Stimulated activated CD4-positive, alpha-beta T cell treated with anti-CD3 and anti-CD28 coated beads, TNF-alpha, amount 100 ng/mL, for 4 hours (primary cell): ENCODE results near the gene PYGO2.

Source experiments
- DNase-seq, 3 experiments: peaks; one replicate each; pipeline ENCODE4 v3.0.0-alpha.2; 2020; ENCODE audit warnings: low read depth in 3 of 3

PYGO2 gene

GRCh38 chr1:154944401-154945159 is 17.0 kb downstream of the PYGO2 start:
- no peak for DNase-seq

GRCh38 chr1:154943649-154944400 is 17.8 kb downstream of the PYGO2 start:
- no peak for DNase-seq

DNA sequence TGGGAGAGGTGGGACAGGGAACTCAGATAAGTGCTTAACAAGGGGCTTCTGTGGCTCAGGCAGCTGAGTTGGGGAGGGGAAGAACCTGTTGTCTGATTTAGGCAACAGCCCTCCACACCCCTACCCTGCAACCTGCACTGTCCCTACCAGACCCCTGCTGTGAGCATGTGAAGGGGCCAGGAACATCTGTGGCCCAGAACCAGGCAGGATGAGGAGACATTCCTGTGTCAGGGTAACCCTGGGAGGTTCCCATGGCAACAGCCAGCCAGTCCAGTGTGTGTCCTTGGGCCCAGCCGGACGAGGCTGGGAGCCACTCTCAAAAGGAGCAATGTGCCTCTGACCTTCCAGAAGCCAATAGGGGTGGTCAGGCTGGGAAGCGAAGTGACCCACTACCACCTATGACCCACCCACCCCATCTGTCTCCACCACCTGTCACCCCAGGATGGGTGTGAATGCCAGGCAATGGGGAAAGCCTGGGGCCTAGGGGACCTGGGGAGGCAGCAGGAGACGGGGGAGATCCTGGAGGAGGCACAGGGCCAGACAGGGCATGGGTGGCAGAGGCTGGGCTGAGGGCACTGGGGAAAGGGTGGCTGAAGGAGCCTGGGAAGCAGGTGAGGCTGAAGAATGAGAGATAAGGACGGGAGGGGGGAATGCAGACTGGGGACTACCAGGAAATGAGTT is 20.1 kb downstream of the PYGO2 start:
- no peak for DNase-seq

DNA sequence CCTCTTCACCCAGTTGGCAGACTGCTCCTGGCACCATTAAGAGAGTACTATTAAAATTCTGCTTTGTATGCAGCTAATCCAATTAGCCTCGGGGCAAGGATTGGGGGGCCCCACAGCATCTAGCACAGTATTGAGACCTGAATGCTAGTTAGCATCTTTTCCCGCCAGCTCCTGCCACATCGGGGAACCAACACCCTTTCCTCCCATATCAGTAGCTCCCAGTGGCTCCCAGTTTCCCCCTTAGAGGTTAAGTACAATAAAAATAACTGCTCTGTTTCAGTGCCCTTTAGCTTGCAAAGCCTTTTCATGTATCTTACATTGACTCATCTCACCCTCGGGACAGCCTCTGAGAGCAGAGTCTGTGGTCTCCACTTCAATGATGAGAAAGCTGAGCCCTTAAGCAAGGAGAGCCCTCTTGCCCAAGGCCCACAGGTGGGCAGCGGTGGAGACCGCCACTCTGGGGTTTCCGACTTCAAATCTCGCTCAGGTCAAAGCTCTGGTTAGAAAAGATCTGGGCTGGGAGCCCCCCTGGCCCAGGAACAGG is 20.9 kb downstream of the PYGO2 start:
- DNase-seq = no peak

DNA sequence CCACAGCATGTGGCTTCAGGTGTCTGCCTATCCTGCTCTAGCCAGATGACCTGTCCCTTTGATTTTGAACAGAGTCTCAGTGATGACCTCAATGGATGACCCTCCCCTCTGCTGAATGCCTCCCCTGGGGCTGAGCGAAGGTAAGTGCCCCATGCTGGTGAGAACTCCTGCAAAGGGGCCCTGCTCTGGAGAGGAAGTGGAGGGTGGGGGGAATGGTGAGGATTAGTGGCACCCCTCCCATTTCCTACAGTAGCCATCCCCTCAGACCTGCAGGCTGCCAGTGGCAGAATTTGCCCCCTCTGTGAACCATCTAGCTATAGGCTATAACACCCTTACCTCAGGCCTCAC is 21.4 kb downstream of the PYGO2 start:
- DNase-seq = no peak

GRCh38 chr1:154938604-154939399 is 22.8 kb downstream of the PYGO2 start:
- no peak for DNase-seq

DNA sequence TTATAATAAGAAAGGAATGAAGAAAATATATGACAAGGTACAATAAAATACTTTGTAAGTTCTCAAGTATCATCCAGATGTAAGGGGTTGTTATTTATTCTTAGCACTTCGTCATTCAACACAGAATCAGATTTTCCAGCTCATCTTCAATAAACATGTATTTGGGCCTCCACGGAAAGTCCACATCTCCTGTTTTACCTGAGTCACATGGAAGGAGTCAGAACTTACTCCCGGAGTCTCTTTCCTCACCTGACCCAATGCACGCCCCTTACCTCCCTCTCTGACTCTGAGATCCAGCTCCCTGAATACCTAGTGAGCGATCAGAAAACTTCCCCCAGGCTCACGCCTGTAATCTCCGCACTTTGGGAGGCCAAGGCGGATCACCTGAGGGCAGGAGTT is 23.6 kb downstream of the PYGO2 start:
- DNase-seq = no peak

DNA sequence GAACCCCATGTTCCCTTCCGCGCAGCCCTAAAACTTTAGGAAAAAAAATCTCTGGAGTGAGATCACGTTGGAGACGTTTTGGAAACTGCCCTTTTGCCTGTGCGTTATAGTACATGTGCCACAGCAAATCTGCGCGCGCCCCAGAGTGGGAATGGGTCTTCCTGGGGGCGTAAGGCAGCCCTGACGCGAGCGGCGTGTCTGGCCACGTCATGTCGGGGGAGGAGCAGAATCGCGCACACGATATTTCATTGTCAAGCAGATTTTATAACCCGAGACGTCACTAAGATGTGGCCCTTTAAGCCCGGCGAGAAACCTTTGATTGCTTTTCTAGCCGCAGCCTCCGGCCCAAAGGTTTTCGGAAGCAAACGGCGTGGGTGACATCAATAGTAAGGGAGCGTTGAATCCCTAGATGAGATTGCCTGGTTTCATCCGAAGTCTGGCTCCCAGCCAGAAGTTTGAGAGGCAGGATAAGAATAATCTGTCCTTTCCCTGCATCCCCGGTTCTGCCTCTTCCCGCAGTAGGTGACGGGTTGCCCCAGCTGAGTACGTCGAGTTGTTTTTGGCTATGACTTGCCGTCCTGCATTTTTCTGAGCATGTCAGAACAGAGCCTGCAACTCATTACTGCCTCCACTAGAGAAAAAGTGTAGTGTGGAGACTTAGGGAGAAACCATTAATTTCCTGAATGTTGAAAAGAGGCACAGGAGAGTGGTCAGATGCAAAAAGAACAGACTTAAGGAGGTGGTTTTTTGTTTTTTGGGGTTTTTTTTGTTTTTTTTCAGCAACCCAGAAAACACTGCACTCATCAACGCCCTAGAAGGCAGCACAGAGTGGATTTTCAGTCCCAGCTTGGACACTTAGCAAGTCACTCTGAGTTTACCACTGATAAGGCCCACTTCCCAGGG is 24.2 kb downstream of the PYGO2 start:
- DNase-seq = peak; percentile 77 to 78 (median 78)

DNA sequence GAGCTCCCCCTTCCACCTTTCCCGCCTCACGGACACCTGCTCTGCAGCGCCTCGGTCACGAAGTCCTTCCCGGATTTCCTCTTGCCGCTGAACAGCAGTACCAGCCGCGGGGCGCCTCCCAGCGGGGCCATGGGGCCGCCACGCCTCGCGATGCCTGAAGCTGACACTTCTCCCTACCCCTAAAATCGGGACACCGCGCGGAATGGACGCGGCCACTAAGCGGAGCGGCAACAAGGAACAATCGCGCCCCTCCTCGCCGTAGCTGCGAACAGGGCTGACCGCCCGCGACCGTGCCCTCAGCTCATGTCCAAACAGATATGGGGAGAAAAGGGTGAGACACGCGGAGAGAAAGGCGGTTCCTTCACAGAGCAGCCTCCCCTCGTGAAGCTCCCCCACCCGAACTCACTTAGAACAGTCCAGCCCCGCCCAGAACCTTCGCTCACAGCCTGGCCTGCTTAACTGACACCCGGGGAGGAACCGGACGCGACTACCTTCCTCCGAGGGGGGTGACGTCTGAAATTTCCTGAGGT is 25.0 kb downstream of the PYGO2 start, which contains the start of gene PMVK:
PMVK (minus strand) TSS at position 165 of the 530 bp plus-strand sequence; CDS start at position 131, 34 bp downstream.
- DNase-seq = peak; percentile 89 to 93 (median 90)

DNA sequence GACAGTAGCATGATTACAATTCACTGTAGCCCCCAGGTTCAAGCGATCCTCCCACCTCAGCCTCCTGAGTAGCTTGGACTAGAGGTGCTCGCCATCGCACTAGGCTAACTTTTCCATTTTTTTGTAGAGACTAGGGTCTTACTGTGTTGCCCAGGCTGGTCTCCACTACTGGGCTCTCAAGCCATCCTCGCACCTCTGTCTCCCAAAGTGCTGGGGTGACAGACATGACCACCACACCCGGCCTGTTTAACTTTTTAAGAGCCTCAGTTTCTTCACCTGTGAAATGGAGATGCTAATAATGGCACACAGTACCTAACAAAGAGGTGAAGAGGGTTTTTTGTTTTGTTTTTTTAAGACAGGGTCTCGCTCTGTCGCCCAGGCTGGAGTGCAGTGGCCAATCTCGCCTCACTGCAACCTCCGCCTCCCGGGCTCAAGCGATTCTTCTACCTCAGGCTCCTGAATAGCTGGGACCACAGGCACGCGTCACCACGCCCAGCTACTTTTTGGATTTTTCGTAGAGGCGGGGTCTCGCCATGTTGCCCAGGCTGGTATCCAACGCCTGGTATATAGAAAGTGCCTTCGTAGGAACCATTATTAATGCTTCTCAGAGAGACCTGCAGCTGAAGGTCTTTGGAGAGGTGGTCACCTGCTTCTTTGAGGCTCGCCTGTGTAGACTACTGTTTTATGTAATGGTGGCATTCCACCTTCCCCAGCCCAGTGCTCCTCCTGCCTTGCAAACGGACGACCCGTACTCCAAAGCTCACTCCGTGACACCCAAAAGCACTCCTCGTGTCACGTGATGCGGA is 25.6 kb downstream of the PYGO2 start:
- no peak for DNase-seq

DNA sequence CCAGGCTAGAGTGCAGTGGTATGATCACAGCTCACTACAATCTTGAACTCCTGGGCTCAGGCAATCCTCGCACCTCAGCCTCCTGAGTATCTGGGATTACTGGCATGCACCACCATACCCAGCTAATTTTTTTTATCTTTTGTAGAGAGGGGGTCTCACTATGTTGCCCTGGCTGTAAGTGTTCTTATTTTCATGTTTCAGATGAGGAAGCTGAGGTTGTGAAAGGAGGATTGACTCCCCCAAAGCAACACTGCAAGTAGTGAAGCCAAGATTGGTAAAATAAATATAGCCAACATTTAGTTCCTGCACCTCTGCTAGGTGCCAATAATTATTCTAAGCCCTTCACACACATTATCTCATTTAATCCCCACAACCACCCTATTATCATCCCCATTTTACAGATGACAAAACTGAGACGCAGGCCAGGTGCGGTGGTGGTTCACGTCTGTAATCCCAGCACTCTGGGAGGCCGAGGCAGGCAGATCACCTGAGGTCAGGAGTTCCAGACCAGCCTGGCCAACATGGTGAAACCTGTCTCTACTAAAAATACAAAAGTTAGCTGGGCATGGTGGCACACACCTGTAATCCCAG is 27.1 kb downstream of the PYGO2 start:
- no peak for DNase-seq

DNA sequence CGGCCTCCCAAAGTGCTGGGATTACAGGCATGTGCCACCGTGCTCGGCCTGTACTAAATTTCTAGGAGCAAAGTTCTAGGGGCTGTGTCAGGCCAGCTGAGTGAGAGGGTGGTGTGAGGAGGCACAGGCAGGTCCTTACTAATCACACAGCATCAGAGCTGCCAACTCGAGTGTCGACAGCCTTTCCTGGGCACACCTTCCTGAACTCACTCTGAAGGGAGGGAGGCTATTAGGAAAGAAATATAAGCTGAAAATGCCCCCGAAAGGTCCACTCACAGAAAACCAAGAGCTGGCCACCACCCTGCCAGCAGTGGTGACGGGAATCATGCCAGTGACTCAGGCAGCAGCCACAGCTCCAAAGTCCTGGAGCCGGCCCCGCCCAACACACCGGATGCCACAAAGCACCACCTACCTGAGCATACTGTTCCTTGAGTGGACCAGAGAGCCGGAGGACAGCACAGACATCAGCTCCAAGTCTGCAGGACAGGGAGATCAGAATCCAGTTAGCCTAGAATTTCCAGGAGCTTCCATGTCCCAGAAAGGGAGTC is 29.6 kb downstream of the PYGO2 start:
- no peak for DNase-seq

- no peak for DNase-seq
Observed at GRCh38 chr1:154926201-154926600, 35.4 kb downstream of the PYGO2 start.

- no peak for DNase-seq
Observed at GRCh38 chr1:154925335-154926170, 36.0 kb downstream of the PYGO2 start.

GRCh38 chr1:154923695-154924094 is 37.9 kb downstream of the PYGO2 start:
- no peak for DNase-seq

- no peak for DNase-seq
Observed at GRCh38 chr1:154913273-154913672, 48.3 kb downstream of the PYGO2 start.

- DNase-seq = no peak
Observed at GRCh38 chr1:154912755-154913154, 48.8 kb downstream of the PYGO2 start.
